Measurements from ENCODE around the gene FAT1. TPM values are rescaled to one million over a fixed set of nuclear protein-coding genes. Genes with fewer than 3 reads are reported as not detected.

FAT1 gene
- total RNA-seq, 1 experiment from 2014 or later, result 92.4 TPM

DNA sequence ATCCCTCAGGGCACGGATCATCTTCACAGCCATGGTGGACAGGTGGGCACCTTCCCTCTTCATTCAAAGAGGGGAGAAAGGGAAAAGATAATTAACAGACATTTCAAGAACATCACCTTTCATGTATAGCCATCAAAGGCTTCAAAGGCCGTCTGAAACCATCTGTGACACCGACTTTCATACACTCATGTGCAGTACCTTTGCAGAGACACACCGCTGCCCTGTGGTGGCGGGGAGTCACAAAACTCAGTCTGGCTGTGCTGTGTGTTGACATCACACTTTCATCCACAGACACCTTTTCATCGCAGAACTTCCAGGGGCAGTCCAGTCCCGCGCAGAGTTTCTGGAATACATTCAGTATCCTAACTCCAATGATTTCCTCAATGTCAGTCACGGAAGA, 120.7 kb downstream of the FAT1 start:
- TF ChIP-seq CTCF (conservative IDR thresholded peaks at IDR 0.05; ENCODE audit: low read depth, low read length) (no peak), EZH2phosphoT487 (IDR thresholded peaks at IDR 0.05; ENCODE audit: borderline replicate concordance, low read length) (no peak), EZH2 (IDR thresholded peaks at IDR 0.05; ENCODE audit: low read length, unreplicated experiment) (no peak)
- CTCF ChIA-PET, result interaction anchor here (0.6 kb wide), 1 partner anchor 129 kb away, joined by 3 read pairs; no protein-coding TSS in a partner anchor
- Histone ChIP-seq H3K9ac (ENCODE audit: low read length) (no peak overlapping the region), H3K27me3 (ENCODE audit: low read length) (no peaks in the 10 kb centered on the region), H3K36me3 (ENCODE audit: low read depth, low read length) (peaks cover 24% of the 10 kb centered on the region), H4K20me1 (ENCODE audit: low read length) (no peaks in the 10 kb centered on the region), H2AFZ (ENCODE audit: low read length) (no peak overlapping the region), H3F3A (ENCODE audit: low read length, unreplicated experiment) (no peaks in the 10 kb centered on the region), H3K79me2 (ENCODE audit: low read length) (no peaks in the 10 kb centered on the region), H3K4me1 (ENCODE audit: insufficient read depth, low read length) (no peaks in the 10 kb centered on the region), H3K27ac (ENCODE audit: low read length) (no peak overlapping the region), H3K9me2 (replicated peaks; ENCODE audit: low read length) (no peaks in the 10 kb centered on the region), H3K4me3 (ENCODE audit: low read length) (no peak overlapping the region), H3K4me2 (ENCODE audit: low read length) (no peak overlapping the region), H3K9me3 (ENCODE audit: low read length) (no peaks in the 10 kb centered on the region)
- intact Hi-C loops (cut with micrococcal nuclease), result no loop called here
- BruUV-seq (replicated peaks), result no TSS peak
- DNase-seq, result no peak
- POLR2A ChIA-PET (ENCODE audit: unreplicated experiment), result no interaction called here
- no peak for ATAC-seq

DNA sequence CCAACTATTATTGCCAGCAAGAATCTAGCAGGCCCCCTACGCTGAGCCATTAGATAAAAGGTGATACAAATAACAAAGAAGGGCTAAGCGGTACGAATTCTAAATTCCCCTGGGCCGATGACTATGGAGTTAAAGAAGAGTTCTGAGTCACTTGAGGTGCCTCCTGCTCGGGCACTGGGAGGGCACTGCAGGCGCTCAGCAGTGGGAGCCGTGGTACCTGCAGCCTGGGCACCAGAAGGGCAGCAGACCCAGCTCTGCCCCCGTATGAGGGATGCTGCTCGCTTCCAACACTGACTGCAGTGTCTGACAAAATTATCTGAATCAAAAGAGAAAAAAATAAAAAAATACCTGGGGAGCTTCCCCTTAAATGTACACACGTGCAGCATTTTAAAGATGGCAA, 124.2 kb downstream of the FAT1 start:
- no TSS peak for BruUV-seq (replicated peaks)
- Histone ChIP-seq H3K79me2 (ENCODE audit: low read length) (no peaks in the 10 kb centered on the region), H4K20me1 (ENCODE audit: low read length) (no peaks in the 10 kb centered on the region), H3F3A (ENCODE audit: low read length, unreplicated experiment) (no peaks in the 10 kb centered on the region), H3K27ac (ENCODE audit: low read length) (no peak overlapping the region), H3K27me3 (ENCODE audit: low read length) (no peaks in the 10 kb centered on the region), H3K36me3 (ENCODE audit: low read depth, low read length) (peaks cover 30% of the 10 kb centered on the region; the same call in 1 of the 2 replicates), H3K9ac (ENCODE audit: low read length) (no peak overlapping the region), H2AFZ (ENCODE audit: low read length) (no peak overlapping the region), H3K9me2 (replicated peaks; ENCODE audit: low read length) (no peaks in the 10 kb centered on the region), H3K4me3 (ENCODE audit: low read length) (no peak overlapping the region), H3K9me3 (ENCODE audit: low read length) (no peaks in the 10 kb centered on the region), H3K4me2 (ENCODE audit: low read length) (no peak overlapping the region), H3K4me1 (ENCODE audit: insufficient read depth, low read length) (no peaks in the 10 kb centered on the region)
- ChIA-PET POLR2A (ENCODE audit: unreplicated experiment) (no interaction called here), CTCF (no interaction called here)
- ATAC-seq, result no peak
- no peak for DNase-seq
- intact Hi-C loops (cut with micrococcal nuclease), result no loop called here
- TF ChIP-seq EZH2 (IDR thresholded peaks at IDR 0.05; ENCODE audit: low read length, unreplicated experiment), result no peak
- TF ChIP-seq EZH2phosphoT487 (IDR thresholded peaks at IDR 0.05; ENCODE audit: borderline replicate concordance, low read length), result no peak
- TF ChIP-seq CTCF (conservative IDR thresholded peaks at IDR 0.05; ENCODE audit: low read depth, low read length), result no peak

GRCh38 chr4:186598686-186599085, 125.0 kb downstream of the FAT1 start:
- CTCF ChIA-PET, result no interaction called here
- no peaks in the 10 kb centered on the region for H3K79me2 ChIP-seq (ENCODE audit: low read length)

More at GRCh38 chr4:186598686-186599085, 125.0 kb downstream of the FAT1 start:
- H3K4me1 ChIP-seq (ENCODE audit: insufficient read depth, low read length), result no peaks in the 10 kb centered on the region
- H3K27me3 ChIP-seq (ENCODE audit: low read length), result no peaks in the 10 kb centered on the region
- DNase-seq (no peak), ATAC-seq (no peak)
- no peaks in the 10 kb centered on the region for H3K9me2 ChIP-seq (replicated peaks; ENCODE audit: low read length)
- no peaks in the 10 kb centered on the region for H3F3A ChIP-seq (ENCODE audit: low read length, unreplicated experiment)
- peaks cover 28% of the 10 kb centered on the region; the same call in 1 of the 2 replicates for H3K36me3 ChIP-seq (ENCODE audit: low read depth, low read length)
- H3K4me2 ChIP-seq (ENCODE audit: low read length), result no peak overlapping the region
- no peak for TF ChIP-seq CTCF (conservative IDR thresholded peaks at IDR 0.05; ENCODE audit: low read depth, low read length)
- TF ChIP-seq EZH2 (IDR thresholded peaks at IDR 0.05; ENCODE audit: low read length, unreplicated experiment), result no peak
- TF ChIP-seq EZH2phosphoT487 (IDR thresholded peaks at IDR 0.05; ENCODE audit: borderline replicate concordance, low read length), result no peak
- no peak overlapping the region for H3K27ac ChIP-seq (ENCODE audit: low read length)
- no peaks in the 10 kb centered on the region for H3K9me3 ChIP-seq (ENCODE audit: low read length)
- POLR2A ChIA-PET (ENCODE audit: unreplicated experiment), result no interaction called here
- H3K4me3 ChIP-seq (ENCODE audit: low read length), result no peak overlapping the region
- intact Hi-C loops (cut with micrococcal nuclease), result no loop called here
- H2AFZ ChIP-seq (ENCODE audit: low read length), result no peak overlapping the region
- BruUV-seq (replicated peaks), result no TSS peak
- H3K9ac ChIP-seq (ENCODE audit: low read length), result no peak overlapping the region
- no peaks in the 10 kb centered on the region for H4K20me1 ChIP-seq (ENCODE audit: low read length)

Measured in PC-3 (cell line).